Measurements from ENCODE around the gene ACOT12.

DNA sequence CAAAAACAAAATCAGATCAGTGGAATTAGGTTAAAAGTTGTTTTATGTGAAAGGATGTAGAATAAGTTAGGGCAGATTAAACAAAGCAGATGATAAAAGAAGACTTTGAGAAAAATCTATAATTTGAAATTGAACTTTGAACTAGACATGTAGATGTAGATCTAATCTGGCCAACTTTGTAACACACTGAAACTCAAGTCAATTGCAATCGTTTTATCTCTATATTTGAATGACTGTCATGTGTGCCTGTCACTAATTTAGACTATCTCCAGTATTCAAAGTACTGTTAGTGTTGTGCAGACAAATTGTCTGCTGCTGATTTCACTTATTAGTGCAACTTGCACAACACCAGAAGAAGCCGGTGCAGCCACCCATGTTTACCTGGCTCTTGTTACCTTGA is 39.8 kb downstream of the ACOT12 start:
- no peak for TF ChIP-seq POLR2A (IDR thresholded peaks at IDR 0.05)
- TF ChIP-seq, protein P1, sequence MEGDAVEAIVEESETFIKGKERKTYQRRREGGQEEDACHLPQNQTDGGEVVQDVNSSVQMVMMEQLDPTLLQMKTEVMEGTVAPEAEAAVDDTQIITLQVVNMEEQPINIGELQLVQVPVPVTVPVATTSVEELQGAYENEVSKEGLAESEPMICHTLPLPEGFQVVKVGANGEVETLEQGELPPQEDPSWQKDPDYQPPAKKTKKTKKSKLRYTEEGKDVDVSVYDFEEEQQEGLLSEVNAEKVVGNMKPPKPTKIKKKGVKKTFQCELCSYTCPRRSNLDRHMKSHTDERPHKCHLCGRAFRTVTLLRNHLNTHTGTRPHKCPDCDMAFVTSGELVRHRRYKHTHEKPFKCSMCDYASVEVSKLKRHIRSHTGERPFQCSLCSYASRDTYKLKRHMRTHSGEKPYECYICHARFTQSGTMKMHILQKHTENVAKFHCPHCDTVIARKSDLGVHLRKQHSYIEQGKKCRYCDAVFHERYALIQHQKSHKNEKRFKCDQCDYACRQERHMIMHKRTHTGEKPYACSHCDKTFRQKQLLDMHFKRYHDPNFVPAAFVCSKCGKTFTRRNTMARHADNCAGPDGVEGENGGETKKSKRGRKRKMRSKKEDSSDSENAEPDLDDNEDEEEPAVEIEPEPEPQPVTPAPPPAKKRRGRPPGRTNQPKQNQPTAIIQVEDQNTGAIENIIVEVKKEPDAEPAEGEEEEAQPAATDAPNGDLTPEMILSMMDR (IDR thresholded peaks at IDR 0.05): no peak

Measured in body of pancreas (tissue), 4 donors.